ENCODE measurements around the gene USP33. TPM values are rescaled to one million over a fixed set of nuclear protein-coding genes. Genes with fewer than 3 reads are reported as not detected.
"Not testable (repeated sequence)": the region's sequence is repeated elsewhere in the genome, so short reads cannot be mapped to it uniquely, and the experiment has no call there.

Gene USP33
- polyA plus RNA-seq, 2 of the 4 experiments (the other 2 are of a cell fraction): 22.9 to 49.5 TPM

DNA sequence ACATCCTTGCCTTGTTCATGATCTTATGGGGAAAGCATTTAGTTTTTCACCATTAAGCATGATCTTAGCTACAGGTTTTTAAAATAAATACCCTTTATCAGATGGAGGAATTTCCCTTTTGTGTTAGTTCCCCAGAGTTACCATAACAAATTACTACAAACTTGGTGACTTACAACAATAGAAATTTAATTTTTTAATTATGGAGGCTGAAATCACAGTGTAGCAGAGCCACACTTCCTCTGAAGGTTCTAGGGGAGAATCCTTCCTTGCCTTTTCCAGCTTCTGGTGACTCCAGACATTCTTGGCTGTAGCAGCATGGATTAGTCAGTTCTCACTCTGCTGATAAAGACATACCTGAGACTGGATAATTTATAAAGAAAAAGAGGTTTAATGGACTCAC, 38.3 kb upstream of the USP33 start:
- DNase-seq (ENCODE audit: low read depth in 1 of 2, low spot score in 1 of 2) (no peak), ATAC-seq (no peak), FAIRE-seq (no peak)
- H3K4me3 ChIP-seq: no peak overlapping the region
- no peak for TF ChIP-seq EHF (CRISPR knock-in tag; IDR thresholded peaks at IDR 0.05)
- TF ChIP-seq JUN (IDR thresholded peaks at IDR 0.05): no peak
- no peak for TF ChIP-seq CBX2 (IDR thresholded peaks at IDR 0.05; ENCODE audit: borderline replicate concordance, low read depth)
- TF ChIP-seq CHD4 (IDR thresholded peaks at IDR 0.05; ENCODE audit: borderline replicate concordance): no peak
- TF ChIP-seq HOXB13 (CRISPR knock-in tag; IDR thresholded peaks at IDR 0.05; ENCODE audit: low read depth): no peak
- no peak for TF ChIP-seq NPAS2 (CRISPR knock-in tag; IDR thresholded peaks at IDR 0.05; ENCODE audit: borderline replicate concordance)
- TF ChIP-seq MAZ (IDR thresholded peaks at IDR 0.05; ENCODE audit: borderline replicate concordance, low read depth, low read length): no peak
- TF ChIP-seq, protein P1, sequence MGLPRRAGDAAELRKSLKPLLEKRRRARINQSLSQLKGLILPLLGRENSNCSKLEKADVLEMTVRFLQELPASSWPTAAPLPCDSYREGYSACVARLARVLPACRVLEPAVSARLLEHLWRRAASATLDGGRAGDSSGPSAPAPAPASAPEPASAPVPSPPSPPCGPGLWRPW (IDR thresholded peaks at IDR 0.05): no peak
- no peak for TF ChIP-seq BHLHE40 (IDR thresholded peaks at IDR 0.05; ENCODE audit: low read depth, low read length)
- no peak for TF ChIP-seq RNF2 (IDR thresholded peaks at IDR 0.05; ENCODE audit: borderline replicate concordance, low read depth)
- CTCF ChIA-PET: interaction anchor here (1.2 kb wide), 1 partner anchor 18 kb away, joined by 3 read pairs; the partner anchor contains the start of gene MIGA1
- H3K27ac ChIP-seq: no peak overlapping the region
- H3K9me3 ChIP-seq: no peaks in the 10 kb centered on the region
- no peak overlapping the region for H3K4me2 ChIP-seq
- POLR2A ChIA-PET: no interaction called here
- peaks cover 7% of the 10 kb centered on the region; the same call in 1 of the 3 replicates for H3K4me1 ChIP-seq

DNA sequence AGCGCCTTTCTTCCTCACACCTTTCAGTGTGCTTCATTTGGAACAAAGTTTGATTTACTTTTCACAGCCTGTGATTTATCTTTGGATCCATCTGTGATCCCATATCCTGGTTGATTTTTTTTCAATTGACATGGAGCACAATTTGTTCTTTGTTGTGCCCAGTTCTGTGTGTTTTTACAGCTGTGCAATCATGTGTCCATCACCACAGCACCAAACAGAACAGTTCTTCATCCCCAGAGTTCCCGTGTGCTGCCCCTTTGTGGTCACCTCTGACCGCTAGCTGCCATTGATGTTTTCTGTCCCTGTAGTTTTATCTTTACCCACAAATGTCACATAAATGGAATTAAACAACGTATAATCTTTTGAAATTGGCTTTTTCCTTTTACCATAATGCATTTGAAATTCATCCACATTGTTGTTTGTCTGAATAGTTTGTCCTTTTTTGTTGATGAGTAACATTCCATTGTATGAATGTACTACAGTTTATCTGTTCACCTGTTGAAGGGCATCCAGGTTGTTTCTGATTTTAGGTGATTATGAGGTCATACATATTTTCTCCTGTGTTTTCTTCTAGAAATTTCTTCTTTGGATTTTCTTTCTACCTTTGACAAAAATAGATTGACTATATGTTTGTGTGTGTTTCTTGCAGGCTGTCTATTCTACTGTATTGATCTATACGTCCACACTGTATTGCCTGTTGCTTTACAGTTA, 37.2 kb upstream of the USP33 start:
- H3K27ac ChIP-seq: no peak overlapping the region

DNA sequence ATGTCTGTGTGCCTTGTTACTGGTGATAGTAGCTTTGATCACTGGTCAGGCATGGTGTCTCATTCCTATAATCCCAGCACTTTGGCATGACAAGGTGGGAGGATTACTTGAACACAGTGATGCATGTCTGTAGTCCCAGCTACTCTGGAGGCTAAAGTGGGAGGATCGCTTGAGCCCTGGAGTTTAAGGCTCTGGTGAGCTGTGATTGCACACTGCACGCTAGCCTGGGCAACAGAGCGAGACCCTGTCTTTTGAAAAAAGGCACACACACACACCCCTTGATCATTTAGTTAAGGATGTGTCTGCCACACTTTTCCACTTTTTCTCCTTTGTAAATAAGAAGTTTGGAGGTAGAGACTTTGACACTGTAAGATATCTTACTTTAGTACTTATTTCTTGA, 34.9 kb upstream of the USP33 start:
- H3K4me2 ChIP-seq: no peak overlapping the region
- no peaks in the 10 kb centered on the region for H3K9me3 ChIP-seq
- H3K4me1 ChIP-seq: no peaks in the 10 kb centered on the region
- ATAC-seq (no peak), DNase-seq (ENCODE audit: low read depth in 1 of 2, low spot score in 1 of 2) (no peak), FAIRE-seq (no peak)
- ChIA-PET POLR2A (no interaction called here), CTCF (no interaction called here)
- H3K27ac ChIP-seq: no peak overlapping the region
- no peak for TF ChIP-seq FOSB (CRISPR knock-in tag; IDR thresholded peaks at IDR 0.05)
- 100% methylated on average over 3 of the region's 3 CpGs for WGBS (ENCODE audit: missing lambda C conversion rate)
- no peak overlapping the region for H3K4me3 ChIP-seq

More for the DNA sequence above, 37.2 kb upstream of the USP33 start:
- ATAC-seq (no peak), FAIRE-seq (no peak), DNase-seq (ENCODE audit: low read depth in 1 of 2, low spot score in 1 of 2) (no peak)
- no peaks in the 10 kb centered on the region for H3K9me3 ChIP-seq
- POLR2A ChIA-PET: no interaction called here
- no peak overlapping the region for H3K4me2 ChIP-seq
- CTCF ChIA-PET: interaction anchor here (0.6 to 1.2 kb wide), 2 partner anchors 17 to 22 kb away, joined by 3 read pairs; partner anchors contain the start of gene MIGA1
- peaks cover 3% of the 10 kb centered on the region; the same call in 1 of the 3 replicates for H3K4me1 ChIP-seq
- 72% methylated on average over 5 of the region's 5 CpGs for WGBS (ENCODE audit: missing lambda C conversion rate)
- no peak overlapping the region for H3K4me3 ChIP-seq
- no peak for TF ChIP-seq POLR2AphosphoS2 (conservative IDR thresholded peaks at IDR 0.05; ENCODE audit: low read length)
- TF ChIP-seq, protein P2, sequence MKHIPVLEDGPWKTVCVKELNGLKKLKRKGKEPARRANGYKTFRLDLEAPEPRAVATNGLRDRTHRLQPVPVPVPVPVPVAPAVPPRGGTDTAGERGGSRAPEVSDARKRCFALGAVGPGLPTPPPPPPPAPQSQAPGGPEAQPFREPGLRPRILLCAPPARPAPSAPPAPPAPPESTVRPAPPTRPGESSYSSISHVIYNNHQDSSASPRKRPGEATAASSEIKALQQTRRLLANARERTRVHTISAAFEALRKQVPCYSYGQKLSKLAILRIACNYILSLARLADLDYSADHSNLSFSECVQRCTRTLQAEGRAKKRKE (CRISPR knock-in tag; IDR thresholded peaks at IDR 0.05; ENCODE audit: low read depth): no peak
- TF ChIP-seq, protein P3, sequence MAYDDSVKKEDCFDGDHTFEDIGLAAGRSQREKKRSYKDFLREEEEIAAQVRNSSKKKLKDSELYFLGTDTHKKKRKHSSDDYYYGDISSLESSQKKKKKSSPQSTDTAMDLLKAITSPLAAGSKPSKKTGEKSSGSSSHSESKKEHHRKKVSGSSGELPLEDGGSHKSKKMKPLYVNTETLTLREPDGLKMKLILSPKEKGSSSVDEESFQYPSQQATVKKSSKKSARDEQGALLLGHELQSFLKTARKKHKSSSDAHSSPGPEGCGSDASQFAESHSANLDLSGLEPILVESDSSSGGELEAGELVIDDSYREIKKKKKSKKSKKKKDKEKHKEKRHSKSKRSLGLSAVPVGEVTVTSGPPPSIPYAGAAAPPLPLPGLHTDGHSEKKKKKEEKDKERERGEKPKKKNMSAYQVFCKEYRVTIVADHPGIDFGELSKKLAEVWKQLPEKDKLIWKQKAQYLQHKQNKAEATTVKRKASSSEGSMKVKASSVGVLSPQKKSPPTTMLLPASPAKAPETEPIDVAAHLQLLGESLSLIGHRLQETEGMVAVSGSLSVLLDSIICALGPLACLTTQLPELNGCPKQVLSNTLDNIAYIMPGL (CRISPR knock-in tag; IDR thresholded peaks at IDR 0.05; ENCODE audit: borderline replicate concordance): no peak
- 0 out of 5 replicates have a peak, but pooled peaks of 1 of the 2 experiments have one; percentile 6 for TF ChIP-seq RAD21 (conservative IDR thresholded peaks at IDR 0.05 in 1 of 2, IDR thresholded peaks at IDR 0.05 in 1 of 2)

DNA sequence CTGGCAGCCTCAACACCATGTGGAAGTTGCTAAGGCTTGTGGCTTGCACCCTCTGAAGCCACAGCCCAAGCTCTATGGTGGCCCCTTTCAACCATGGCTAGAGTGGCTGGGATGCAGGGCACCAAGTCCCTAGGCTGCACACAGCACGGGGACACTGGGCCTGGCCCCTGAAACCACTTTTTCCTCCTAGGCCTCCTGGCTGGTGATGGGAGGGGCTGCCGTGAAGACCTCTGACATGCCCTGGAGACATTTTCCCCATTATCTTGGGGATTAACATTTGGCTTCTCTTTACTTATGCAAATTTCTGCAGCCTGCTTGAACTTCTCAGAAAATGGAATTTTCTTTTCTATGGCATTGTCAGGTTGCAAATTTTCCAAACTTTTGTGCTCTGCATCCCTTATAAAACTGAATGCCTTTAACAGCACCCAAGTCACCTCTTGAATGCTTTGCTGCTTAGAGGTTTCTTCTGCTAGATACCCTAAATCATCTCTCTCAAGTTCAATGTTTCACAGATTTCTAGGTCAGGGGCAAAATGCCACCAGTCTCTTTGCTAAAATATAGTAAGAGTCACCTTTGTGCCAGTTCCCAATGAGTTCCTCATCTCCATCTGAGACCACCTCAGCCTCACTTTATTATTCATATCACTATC, 26.6 kb upstream of the USP33 start:
- ATAC-seq; POLR2A ChIA-PET; H3K9me3 ChIP-seq; H3K4me3 ChIP-seq; DNase-seq (ENCODE audit: low read depth in 1 of 2, low spot score in 1 of 2); CTCF ChIA-PET; FAIRE-seq; H3K4me2 ChIP-seq; H3K27ac ChIP-seq: not testable (repeated sequence)
- WGBS (ENCODE audit: missing lambda C conversion rate): 100% methylated on average over 2 of the region's 2 CpGs
- H3K4me1 ChIP-seq: peaks cover 18% of the 10 kb centered on the region; the same call in 2 of the 3 replicates
